ENCODE data around the gene AURKAIP1. TPM values are rescaled to one million over a fixed set of nuclear protein-coding genes. Genes with fewer than 3 reads are reported as not detected.

AURKAIP1 gene
- total and polyA plus RNA-seq, 9 of the 15 experiments (the other 6 are each of a cell fraction or from before 2014, with no cell fraction given), result 7.8 to 478 (median 92.0) TPM

- no peak for TF ChIP-seq ZBTB40 (IDR thresholded peaks at IDR 0.05)
- TF ChIP-seq ZBTB40 (CRISPR knock-in tag; IDR thresholded peaks at IDR 0.05), result 0 out of 2 replicates have a peak, but pooled peaks have one; percentile 14
- TF ChIP-seq CBX8 (IDR thresholded peaks at IDR 0.05; ENCODE audit: borderline replicate concordance, extremely low read depth, low read depth, low read length, poor library complexity, severe bottlenecking), result no peak
- peak; percentile 90 for TF ChIP-seq ZNF121 (CRISPR knock-in tag; conservative IDR thresholded peaks at IDR 0.05)
- TF ChIP-seq SREBF1 (IDR thresholded peaks at IDR 0.05; ENCODE audit: borderline replicate concordance, low read depth, low read length), result no peak
- TF ChIP-seq, protein P1, sequence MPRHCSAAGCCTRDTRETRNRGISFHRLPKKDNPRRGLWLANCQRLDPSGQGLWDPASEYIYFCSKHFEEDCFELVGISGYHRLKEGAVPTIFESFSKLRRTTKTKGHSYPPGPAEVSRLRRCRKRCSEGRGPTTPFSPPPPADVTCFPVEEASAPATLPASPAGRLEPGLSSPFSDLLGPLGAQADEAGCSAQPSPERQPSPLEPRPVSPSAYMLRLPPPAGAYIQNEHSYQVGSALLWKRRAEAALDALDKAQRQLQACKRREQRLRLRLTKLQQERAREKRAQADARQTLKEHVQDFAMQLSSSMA (CRISPR knock-in tag; IDR thresholded peaks at IDR 0.05), result no peak
- TF ChIP-seq CTCF (IDR thresholded peaks at IDR 0.05 in 2 of 3, conservative IDR thresholded peaks at IDR 0.05 in 1 of 3; ENCODE audit: insufficient read depth in 2 of 3, low read depth in 1 of 3, low read length in 3 of 3), result peak in 2 of 3 experiments; percentile 11 to 19; a peak in 2 of 6 replicates
- TF ChIP-seq GABPA (tag; conservative IDR thresholded peaks at IDR 0.05; ENCODE audit: low read depth), result peak; percentile 73; the same call in 1 of the 2 replicates
- no peak for TF ChIP-seq PRPF4 (IDR thresholded peaks at IDR 0.05; ENCODE audit: insufficient read depth, low read depth, low read length, poor library complexity, severe bottlenecking)
- TF ChIP-seq PHF8 (IDR thresholded peaks at IDR 0.05; ENCODE audit: borderline replicate concordance, low read length), result no peak
- peak; percentile 54 for TF ChIP-seq RBM39 (optimal IDR thresholded peaks at IDR 0.05; ENCODE audit: low read depth, low read length)
- TF ChIP-seq, protein P2, sequence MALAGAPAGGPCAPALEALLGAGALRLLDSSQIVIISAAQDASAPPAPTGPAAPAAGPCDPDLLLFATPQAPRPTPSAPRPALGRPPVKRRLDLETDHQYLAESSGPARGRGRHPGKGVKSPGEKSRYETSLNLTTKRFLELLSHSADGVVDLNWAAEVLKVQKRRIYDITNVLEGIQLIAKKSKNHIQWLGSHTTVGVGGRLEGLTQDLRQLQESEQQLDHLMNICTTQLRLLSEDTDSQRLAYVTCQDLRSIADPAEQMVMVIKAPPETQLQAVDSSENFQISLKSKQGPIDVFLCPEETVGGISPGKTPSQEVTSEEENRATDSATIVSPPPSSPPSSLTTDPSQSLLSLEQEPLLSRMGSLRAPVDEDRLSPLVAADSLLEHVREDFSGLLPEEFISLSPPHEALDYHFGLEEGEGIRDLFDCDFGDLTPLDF (CRISPR knock-in tag; IDR thresholded peaks at IDR 0.05), result 0 out of 2 replicates have a peak, but pooled peaks have one; percentile 61
These were observed 32.8 kb upstream of the AURKAIP1 start (continued) for GRCh38 chr1:1407636-1408318.

All from K562 (cell line).